Measurements from ENCODE around the gene KLHL22. TPM values are rescaled to one million over a fixed set of nuclear protein-coding genes. Genes with fewer than 3 reads are reported as not detected.
A peak's percentile ranks its signal among the peaks of the same experiment; 100 is the strongest.

KLHL22 gene
- total RNA-seq, 6 donors from 2014 or later, result 17.5 to 48.2 (median 22.7) TPM

DNA sequence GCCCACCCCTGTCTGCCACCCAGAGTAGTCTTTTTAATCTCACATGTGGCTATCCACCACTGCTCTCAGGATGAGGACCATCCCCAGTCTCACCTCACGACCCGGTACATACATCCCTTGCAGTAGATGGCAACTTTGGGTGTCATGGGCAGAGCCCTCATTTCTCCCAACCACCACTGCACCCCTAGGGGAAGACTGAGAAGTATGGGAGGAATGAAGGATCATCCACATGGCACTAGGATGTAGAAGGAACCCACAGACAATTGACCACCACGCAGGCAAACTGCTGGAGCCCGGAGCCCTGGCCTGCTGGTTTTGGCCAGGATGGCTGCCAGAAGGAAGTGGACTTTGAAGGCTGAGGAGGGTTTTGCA is 56.1 kb downstream of the KLHL22 start:
- no peak for TF ChIP-seq POLR2AphosphoS5 (IDR thresholded peaks at IDR 0.05)
- no peak for TF ChIP-seq EP300 (IDR thresholded peaks at IDR 0.05)
- TF ChIP-seq CTCF (IDR thresholded peaks at IDR 0.05), result no peak
- no peak for TF ChIP-seq POLR2A (IDR thresholded peaks at IDR 0.05)
- Histone ChIP-seq H3K27ac (no peak overlapping the region), H3K9me3 (no peaks in the 10 kb centered on the region), H3K4me3 (no peak overlapping the region), H3K27me3 (peaks cover 0 to 22% (median 12%) of the 10 kb centered on the region in 4 donors), H3K4me1 (peaks cover 30 to 47% (median 34%) of the 10 kb centered on the region in 4 donors), H3K36me3 (peaks cover 0 to 17% (median 7%) of the 10 kb centered on the region in 4 donors)
- 90 to 96% methylated on average over 4 of the region's 4 CpGs for WGBS, 2 donors
- no peak for DNase-seq
- no peak for ATAC-seq (ENCODE audit: low FRiP score in 2 of 2)

GRCh38 chr22:20438678-20439492 is 56.7 kb downstream of the KLHL22 start:
- no peak for TF ChIP-seq POLR2AphosphoS5 (IDR thresholded peaks at IDR 0.05)
- TF ChIP-seq EP300 (IDR thresholded peaks at IDR 0.05), result no peak
- peak in 1 of 6 experiments; percentile 34 for TF ChIP-seq CTCF (IDR thresholded peaks at IDR 0.05)
- TF ChIP-seq POLR2A (IDR thresholded peaks at IDR 0.05), result no peak
- Histone ChIP-seq H3K4me1 (peaks cover 30 to 47% (median 34%) of the 10 kb centered on the region in 4 donors), H3K27ac (peak overlapping the region; percentile 58 to 92 (median 87)), H3K27me3 (peaks cover 0 to 22% (median 12%) of the 10 kb centered on the region in 4 donors), H3K4me3 (peak overlapping the region in 3 of 4 donors; percentile 53 to 68 (median 62)), H3K9me3 (no peaks in the 10 kb centered on the region), H3K36me3 (peaks cover 0 to 11% (median 4%) of the 10 kb centered on the region in 4 donors)
- 55 to 59% methylated on average over 7 to 13 of the region's 13 CpGs for WGBS, 2 donors
- ATAC-seq (ENCODE audit: low FRiP score in 2 of 2) (peak in 1 of 2 donors; percentile 41), DNase-seq (peak in 1 of 2 donors; percentile 62)

DNA sequence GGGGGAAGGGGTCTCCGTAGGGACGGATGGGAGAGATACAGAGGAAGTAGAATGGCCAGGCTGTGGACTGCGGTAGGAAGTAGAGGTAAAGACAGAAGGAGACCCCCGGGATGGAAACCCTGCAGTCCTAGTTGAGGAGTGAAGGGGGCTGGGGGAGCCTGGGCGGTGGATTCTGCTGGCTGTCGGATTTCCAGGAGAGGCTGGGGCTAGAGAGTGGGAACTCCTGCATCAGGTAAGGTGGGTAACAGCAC is 57.2 kb downstream of the KLHL22 start:
- Histone ChIP-seq H3K4me1 (peaks cover 30 to 47% (median 34%) of the 10 kb centered on the region in 4 donors), H3K27me3 (peaks cover 0 to 22% (median 12%) of the 10 kb centered on the region in 4 donors), H3K27ac (peak overlapping the region; percentile 58 to 92 (median 87)), H3K9me3 (no peaks in the 10 kb centered on the region), H3K36me3 (peaks cover 0 to 11% (median 4%) of the 10 kb centered on the region in 4 donors), H3K4me3 (peak overlapping the region; percentile 44 to 68 (median 58))
- WGBS, 2 donors, result 28 to 30% methylated on average over 6 of the region's 6 CpGs
- TF ChIP-seq POLR2A (IDR thresholded peaks at IDR 0.05) (no peak), CTCF (IDR thresholded peaks at IDR 0.05) (no peak), EP300 (IDR thresholded peaks at IDR 0.05) (no peak), POLR2AphosphoS5 (IDR thresholded peaks at IDR 0.05) (no peak)
- ATAC-seq (ENCODE audit: low FRiP score in 2 of 2), result no peak
- no peak for DNase-seq

DNA sequence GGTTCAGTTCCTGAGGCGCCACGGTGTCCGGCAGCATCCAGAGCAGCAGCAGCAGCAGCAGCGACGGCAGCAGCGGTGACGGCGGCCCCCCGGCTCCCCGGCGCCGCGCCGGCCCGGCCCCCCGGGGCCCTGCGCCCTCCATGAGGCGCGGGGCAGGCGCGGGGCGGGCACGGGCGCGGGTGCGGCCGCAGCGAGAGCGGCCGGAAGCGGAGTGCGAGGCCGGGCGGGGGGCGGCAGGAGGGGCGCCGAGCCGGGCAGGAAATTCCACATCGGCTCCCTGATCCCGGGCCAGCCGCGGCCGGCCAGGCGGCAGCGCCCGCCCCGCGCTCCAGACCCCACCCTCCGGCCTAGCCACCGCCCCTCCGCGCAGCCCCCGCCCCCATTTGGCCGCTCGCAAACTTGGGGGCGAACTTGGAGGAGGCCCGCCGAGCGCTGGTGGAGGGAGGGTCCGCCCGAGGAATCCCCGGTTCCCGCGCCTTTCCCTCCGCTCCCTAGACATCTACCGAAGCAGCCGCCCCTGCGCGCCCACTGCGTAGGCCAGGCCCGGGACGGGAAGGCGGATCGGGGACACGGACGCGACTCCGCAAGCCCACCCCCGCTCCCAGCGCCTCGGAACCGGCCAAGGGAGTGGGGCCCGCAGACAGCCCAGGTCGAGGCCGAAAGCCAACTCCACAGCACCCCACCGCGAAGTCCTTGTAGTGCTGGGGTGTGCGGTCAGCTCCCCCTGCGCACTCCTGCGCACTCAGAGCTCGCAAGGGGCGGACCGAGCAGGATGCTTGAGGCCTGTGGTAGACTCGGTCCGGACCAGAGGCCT is 57.8 kb downstream of the KLHL22 start, which contains the start of gene SCARF2:
SCARF2 (minus strand) TSS at position 213 of the 814 bp plus-strand sequence; CDS start at position 142, 71 bp downstream.
- peaks cover 0 to 11% (median 4%) of the 10 kb centered on the region in 4 donors for H3K36me3 ChIP-seq
- peak within 1 kb of the TSS; percentile 74 to 92 (median 87) for H3K27ac ChIP-seq
- TF ChIP-seq POLR2A (IDR thresholded peaks at IDR 0.05) (peak in 1 of 4 donors; percentile 28), POLR2AphosphoS5 (IDR thresholded peaks at IDR 0.05) (no peak)
- H3K4me1 ChIP-seq, result peaks cover 30 to 47% (median 34%) of the 10 kb centered on the region in 4 donors
- 4 to 11% methylated on average over 11 to 21 of the region's 95 CpGs for WGBS, 2 donors
- H3K4me3 ChIP-seq, result peak within 1 kb of the TSS; percentile 53 to 68 (median 62)
- ATAC-seq (ENCODE audit: low FRiP score in 2 of 2), result peak in 1 of 2 donors; percentile 80
- DNase-seq, result peak in 1 of 2 donors; percentile 93
- peaks cover 0 to 22% (median 12%) of the 10 kb centered on the region in 4 donors for H3K27me3 ChIP-seq
- no peaks in the 10 kb centered on the region for H3K9me3 ChIP-seq
